Panc1 (cell line): ENCODE data around the gene SCNN1G.

Experiments used
- CTCF ChIP-seq: fragments of 450-650 bp; IDR thresholded peaks from 2 replicates; pipeline ENCODE4 v1.5.1; 2017; ENCODE audit warnings: mild to moderate bottlenecking
- POLR2AphosphoS5 ChIP-seq: IDR thresholded peaks from 2 replicates; pipeline ENCODE4 v1.6.1; 2012; ENCODE audit warnings: mild to moderate bottlenecking, low read depth, low read length, moderate library complexity
- SIN3A ChIP-seq: IDR thresholded peaks from 2 replicates; pipeline ENCODE4 v1.6.1; 2012; ENCODE audit warnings: low read depth, mild to moderate bottlenecking, low read length, moderate library complexity, borderline replicate concordance; ENCODE audit not compliant: insufficient read depth

- TF ChIP-seq CTCF (no peak), POLR2AphosphoS5 (no peak), SIN3A (no peak)
Measured at GRCh38 chr16:23143391-23143790, 39.2 kb upstream of the SCNN1G start.
